SH-SY5Y (cell line): ENCODE data around the gene WRNIP1.

Source experiments
- GATA2 ChIP-seq: IDR thresholded peaks from 2 replicates; pipeline ENCODE4 v1.6.1; 2011; ENCODE audit warnings: mild to moderate bottlenecking, low read depth, low read length
- GATA3 ChIP-seq: IDR thresholded peaks from 2 replicates; pipeline ENCODE4 v1.6.1; 2011; ENCODE audit warnings: low read depth, mild to moderate bottlenecking, low read length, moderate library complexity

WRNIP1 gene

DNA sequence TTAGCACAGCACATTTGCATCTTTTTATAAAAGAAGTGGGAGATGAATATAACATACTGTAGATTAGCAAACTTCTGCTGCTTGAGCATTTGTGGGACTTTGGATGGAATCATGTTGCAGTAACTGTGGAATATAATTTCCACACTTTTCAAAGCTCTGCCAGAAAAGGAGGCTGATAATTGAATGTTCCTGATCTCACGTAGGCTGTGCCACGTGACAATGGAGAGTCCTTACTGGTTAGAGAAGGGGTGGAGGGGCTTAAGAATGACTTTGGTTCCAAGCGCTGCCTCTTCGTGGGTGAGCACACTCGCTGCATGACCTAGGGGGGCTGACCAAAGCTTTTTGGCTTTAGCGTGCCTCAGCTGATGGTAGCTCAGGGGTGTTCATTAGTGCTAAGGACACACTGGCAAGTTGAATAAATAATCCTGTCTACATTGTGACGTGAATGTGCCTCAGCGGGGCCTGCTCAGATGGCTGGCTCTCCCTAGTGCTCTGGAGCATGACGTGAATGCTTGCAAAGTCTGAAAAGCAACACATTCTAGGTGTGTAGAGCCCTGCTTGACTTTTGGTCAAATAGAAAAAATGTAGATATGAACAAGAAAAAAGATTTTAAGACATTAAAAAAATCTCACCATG is 15.0 kb downstream of the WRNIP1 start:
- TF ChIP-seq GATA2 = no peak
- no peak for TF ChIP-seq GATA3

DNA sequence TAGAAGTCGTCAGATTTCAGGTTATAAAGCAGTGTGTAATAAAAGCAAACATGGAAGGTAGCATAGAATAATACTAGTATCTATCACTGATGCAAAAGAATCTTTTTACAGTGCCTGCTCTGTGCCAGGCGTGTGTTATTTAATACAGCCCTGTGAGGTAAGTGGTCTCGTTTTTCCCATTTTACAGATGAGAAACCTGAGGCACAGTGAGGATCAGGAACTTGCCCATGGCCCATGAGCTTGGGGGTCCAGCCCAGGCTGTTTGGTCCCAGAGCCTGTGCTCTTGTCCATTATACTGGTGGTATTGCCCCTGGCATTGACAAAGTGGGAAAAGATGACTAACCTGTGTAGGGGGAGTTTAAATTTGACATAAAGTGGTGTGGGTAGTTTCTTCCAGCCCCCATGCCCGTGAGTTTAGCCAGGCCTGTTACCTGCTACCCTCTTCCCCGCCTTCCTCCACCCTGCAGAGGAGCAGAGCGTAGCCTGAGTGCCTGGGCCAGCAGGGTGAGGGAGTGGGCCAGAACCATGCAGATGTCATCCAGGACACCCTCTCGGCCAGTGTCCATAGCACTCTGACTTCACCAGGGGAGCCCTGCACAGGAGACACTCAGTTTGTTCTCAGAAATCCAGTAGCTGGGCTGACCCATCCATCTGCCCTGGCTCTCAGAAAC is 16.6 kb downstream of the WRNIP1 start:
- TF ChIP-seq GATA2 (no peak), GATA3 (no peak)

DNA sequence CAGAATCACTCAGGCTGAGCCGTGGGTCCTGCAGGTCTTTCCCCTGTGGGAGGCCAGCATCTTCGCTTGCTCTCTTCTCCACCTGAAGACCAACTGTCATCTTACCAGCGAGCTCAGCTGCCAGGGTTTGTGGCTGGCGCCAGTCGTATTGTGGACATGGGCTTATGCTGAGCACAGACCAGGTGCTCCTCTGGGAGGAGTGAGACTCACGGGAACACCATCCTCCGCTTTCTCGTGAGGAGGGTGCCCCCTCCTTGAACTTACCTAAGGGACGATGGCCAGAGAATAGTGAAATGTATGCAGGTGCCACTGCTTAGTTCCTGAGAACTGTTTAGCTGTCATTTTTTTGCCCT is 17.1 kb downstream of the WRNIP1 start:
- TF ChIP-seq GATA3 = no peak
- no peak for TF ChIP-seq GATA2

DNA sequence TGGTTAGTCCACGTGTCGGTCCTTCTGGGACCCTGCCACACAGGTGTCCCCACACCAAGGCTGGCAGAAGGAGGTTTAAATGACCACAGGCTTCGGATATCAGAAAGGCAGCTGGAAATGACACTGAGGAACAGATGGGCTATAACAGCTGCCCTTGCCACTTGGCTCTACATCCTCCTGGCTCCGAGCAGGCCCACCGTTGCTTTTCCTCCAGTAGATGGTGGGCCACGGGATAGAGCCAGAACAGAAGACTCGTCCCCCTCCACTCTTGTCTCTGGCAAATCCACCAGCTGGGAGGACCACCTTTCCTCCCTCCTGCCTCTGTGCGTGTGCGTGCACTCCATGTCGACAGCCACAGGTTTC is 17.6 kb downstream of the WRNIP1 start:
- no peak for TF ChIP-seq GATA2
- no peak for TF ChIP-seq GATA3

DNA sequence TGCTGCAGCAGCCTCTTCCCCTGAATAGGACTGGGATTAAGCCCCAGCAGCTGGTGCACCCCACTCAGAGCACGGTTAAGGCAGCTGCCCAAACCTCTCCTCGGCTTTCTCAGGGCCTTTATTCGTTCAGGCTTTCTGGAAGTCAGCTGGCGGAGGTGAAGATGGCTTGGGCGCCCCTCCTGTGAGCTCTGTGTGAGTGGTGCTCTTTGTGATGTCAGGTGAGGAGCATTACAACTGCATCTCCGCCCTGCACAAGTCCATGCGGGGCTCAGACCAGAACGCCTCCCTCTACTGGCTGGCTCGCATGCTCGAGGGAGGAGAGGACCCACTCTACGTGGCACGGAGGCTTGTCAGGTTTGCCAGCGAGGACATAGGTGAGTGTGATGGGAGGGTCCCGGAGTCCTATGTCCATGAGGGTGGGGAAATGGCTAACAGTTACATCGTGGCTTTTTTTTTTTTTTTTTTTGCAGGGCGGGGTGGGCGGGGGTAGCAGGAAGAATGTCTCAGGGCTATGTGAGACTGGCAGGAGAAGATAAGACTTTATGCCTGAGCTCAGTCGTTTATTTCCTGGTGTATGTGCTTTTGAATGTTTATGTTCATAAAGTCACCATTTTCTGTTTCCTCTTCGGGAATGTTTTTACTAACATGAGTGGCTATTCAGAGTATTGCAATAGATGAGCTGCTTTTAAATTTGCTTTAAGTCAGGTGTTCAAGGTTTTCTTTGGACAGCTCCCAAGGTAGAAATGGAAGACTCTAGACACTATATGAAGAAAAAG is 18.2 kb downstream of the WRNIP1 start:
- no peak for TF ChIP-seq GATA3
- TF ChIP-seq GATA2 = no peak

DNA sequence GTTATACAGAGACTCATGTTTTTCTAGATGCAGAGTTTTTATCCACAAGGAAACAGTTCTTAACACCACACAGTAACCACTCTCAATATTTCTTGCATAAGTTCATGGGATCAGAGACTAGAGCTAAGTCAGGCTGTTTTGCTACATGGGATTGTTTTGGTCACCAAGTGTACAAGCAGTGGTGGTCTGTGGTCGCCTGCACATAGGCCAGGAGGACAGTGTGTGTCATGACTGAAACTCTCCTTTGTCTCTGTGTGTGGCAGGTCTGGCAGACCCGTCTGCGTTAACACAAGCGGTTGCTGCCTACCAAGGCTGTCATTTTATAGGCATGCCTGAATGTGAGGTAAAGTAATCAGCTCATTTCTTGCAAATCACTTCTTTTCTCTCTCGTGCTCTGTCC is 18.9 kb downstream of the WRNIP1 start:
- TF ChIP-seq GATA3 (no peak), GATA2 (no peak)

DNA sequence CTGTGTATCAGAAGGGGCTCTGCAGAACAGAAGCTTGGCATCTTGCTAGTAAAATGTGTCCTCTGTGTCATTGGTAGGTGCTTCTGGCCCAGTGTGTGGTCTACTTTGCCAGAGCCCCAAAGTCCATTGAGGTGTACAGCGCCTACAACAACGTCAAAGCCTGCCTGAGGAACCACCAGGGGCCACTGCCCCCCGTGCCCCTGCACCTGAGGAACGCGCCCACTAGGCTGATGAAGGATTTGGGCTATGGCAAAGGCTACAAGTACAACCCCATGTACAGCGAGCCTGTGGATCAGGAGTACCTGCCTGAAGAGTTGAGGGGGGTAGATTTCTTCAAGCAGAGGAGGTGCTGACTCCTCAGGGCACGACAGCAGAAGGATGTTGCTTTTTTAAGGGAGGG is 19.7 kb downstream of the WRNIP1 start:
- TF ChIP-seq GATA2 (no peak), GATA3 (no peak)

DNA sequence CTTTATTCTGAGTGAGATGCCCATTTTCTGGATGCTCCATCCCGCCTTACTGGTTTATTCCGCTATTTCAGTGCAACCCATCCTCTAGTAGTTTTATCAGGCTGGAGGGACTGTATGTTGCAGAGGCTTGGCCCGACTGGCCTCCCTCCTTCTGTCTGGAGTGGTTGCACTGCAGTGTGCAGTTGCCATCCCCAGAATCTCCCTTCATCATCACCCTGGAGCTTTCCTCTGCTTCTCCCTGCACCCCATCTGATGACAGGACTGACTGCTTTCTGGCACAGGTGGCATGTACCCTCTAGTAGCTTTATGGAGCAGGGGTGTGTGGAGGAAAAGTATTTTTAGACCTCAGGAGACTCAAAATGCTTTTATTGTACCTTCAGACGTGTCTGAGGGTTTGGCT is 21.1 kb downstream of the WRNIP1 start:
- TF ChIP-seq GATA3 = no peak
- TF ChIP-seq GATA2 = no peak

DNA sequence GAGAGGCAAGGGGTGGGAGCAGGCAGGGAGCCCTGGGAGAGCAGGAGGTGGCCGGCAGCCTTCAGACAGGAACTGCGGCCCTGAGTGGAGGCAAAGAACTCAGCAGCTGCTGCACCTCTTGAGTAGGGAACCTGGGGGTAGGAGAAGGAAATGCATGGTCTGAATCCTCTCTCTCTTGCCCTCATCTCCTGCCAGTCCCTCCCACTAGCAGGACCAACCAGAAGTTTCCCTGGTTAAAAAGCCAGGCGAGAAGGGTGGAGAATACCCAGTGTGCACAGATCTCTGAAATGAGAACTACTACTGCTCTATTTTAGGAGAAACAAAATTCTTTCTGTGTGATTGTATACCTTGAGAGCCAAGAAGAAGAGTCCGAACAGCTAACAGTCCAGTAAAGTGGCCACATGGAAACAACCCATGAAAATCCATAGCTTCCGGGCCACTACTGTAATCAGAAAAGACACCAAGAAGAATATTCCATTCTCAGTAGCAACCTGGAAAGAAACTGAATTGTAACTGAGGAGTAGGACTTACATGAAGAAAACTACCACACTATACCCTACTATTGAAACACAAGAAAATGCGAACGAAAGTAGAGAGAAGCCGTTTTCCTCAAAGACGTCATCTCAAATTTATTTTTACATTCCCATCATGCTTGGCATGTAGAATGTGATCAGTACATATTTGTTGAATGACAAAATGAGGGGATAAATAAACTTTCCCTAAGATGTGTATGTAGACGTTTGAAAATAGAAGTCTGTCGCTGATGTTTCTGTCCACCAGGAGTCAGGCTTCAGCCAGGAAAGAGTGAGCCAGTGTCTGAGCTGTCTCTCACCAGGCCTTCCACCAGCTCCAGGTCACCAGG is 25.6 kb downstream of the WRNIP1 start:
- no peak for TF ChIP-seq GATA3
- TF ChIP-seq GATA2 = no peak

DNA sequence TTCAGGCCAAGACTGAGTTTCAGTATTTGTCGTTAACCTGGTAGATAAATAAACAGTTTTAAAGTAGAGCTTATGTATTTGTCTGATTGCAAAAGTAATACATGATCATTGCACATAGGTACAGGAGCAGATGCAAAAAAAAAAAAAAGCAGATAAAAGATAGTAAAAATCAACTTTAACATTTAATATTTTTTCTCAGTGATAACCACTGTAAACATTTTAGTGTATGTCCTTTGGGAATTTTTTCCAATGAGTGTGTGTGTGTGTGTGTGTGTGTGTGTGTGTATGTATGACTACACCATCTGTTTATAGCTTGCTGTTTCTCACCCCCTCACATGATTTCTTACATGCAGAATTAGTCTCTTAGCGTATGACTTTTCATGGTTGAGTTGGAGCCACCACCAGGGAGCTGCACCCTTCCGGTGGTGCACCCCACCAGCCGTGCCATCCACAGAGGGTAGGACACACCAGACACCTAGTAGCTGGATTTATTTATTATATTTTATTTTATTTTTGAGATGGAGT is 26.3 kb downstream of the WRNIP1 start:
- TF ChIP-seq GATA2 (no peak), GATA3 (no peak)

DNA sequence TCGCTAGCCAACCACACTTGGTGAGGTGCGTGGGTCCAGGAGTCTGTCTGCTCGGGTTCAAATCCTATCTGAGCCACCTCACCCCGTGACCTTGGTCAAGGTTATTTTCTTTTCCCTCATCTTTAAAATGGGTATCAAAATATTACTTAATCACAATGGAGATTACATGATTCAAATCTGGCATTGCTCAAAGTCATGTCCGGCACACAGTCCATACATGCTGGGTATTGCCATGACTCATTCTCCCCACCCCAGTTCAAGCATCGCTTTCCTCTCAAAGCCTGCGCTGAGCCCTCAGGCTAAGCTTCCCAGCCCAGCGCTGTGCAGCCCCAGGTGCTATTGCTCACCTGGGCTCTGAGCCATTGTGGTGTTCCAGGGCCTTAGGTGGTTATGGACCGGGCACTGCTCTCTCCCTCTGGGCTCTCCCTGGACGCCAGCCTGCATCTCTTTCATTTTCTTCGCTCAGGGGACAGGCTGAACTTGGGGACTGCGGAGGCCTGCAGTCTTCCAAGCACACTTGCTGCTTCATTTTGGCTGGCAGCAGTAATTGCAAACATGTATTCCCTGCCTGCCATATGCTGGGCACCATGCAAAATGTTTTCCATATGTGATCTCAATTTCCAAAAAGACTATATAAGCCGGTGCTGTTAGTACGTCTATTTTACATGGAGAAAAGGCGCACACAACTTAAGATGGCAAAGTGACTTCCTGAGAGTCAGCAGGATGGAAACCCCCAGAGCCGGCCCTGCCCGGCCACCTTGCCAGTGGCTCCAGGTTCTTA is 27.3 kb downstream of the WRNIP1 start:
- TF ChIP-seq GATA3 = no peak
- no peak for TF ChIP-seq GATA2

DNA sequence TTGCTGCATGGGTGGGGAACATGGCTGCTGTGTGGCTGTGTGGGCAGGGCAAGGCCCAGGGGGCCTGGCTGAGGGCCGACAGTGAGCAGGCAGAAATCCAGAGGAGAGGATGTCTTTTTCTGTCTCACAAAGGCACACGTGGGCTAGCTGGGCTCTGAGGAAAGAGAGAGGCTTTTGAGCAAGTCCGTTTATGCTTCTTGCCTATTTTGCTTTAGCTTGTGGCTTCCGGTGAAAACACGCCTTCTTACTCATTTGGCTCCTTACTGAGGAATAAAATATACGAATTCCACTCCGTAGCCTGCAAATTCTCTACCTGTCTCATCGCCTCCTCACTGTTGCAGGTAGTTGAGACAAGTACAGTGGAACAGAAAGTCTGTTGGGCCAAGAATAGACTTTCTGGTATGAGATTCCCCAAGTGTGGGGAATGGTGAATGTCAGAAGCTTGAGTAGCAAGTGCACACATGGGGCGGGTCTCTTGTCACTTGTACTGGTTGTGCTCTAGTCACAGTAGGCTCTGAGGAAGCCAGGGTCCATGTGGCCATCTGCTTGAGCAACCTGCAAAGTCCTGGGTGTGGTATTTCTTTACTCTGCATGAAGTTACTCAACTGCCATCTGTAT is 28.4 kb downstream of the WRNIP1 start:
- TF ChIP-seq GATA2 = no peak
- no peak for TF ChIP-seq GATA3
